HEK293 (cell line): ENCODE results near the gene TNIK.

Experiments used
- CTCF ChIA-PET: fragments of 350-600 bp; formaldehyde crosslinking; extraction: SDS; loops from one replicate; lab custom pipeline; 2021; ENCODE audit warnings: antibody characterized with exemption; lab: Yijun Ruan, JAX
- POLR2A ChIA-PET: fragments of 300-600 bp; formaldehyde crosslinking; extraction: SDS; loops from one replicate; lab custom pipeline; 2020; ENCODE audit warnings: antibody characterized with exemption, inconsistent platforms; lab: Yijun Ruan, JAX
- H3K27ac ChIP-seq: fragments of 200-500 bp; sonication (Bioruptor generic); 2 replicates; pipeline ENCODE4 v1.5.1; 2014; ENCODE audit warnings: low read depth, low read length, control low read depth, inconsistent platforms; ENCODE audit errors: extremely low read depth
- H3K36me3 ChIP-seq, 2 experiments: fragments of 200-500 bp in 1 of 2; sonication (Bioruptor generic) in 1 of 2; 1 replicate in 1 of 2; 2 replicates in 1 of 2; pipeline ENCODE4 v1.5.1; 2014 to 2017; ENCODE audit warnings: inconsistent platforms in 2 of 2, low read length in 2 of 2; ENCODE audit not compliant: control insufficient read depth in 2 of 2, insufficient read depth in 1 of 2
- H3K4me1 ChIP-seq: fragments of 200-500 bp; sonication (Bioruptor generic); 2 replicates; pipeline ENCODE4 v1.5.1; 2014; ENCODE audit warnings: mild to moderate bottlenecking, low read length, inconsistent platforms; ENCODE audit not compliant: control insufficient read depth, insufficient read depth
- H3K4me3 ChIP-seq: 2 replicates; pipeline ENCODE4 v1.5.1; 2011; ENCODE audit warnings: low read depth, mild to moderate bottlenecking, control low read depth, low read length, moderate library complexity
- H3K9me3 ChIP-seq: fragments of 200-500 bp; sonication (Bioruptor generic); 2 replicates; pipeline ENCODE4 v1.5.1; 2014; ENCODE audit warnings: low read depth, low read length, inconsistent platforms; ENCODE audit not compliant: control insufficient read depth, insufficient read depth
- EGR2 ChIP-seq: fragments of 450-650 bp; formaldehyde crosslinking; IDR thresholded peaks from 2 replicates; pipeline ENCODE4 v1.5.1; 2016; ENCODE audit warnings: low read depth, missing biosample characterization, missing genetic modification characterization
- GFI1B ChIP-seq: fragments of 450-650 bp; formaldehyde crosslinking; IDR thresholded peaks from 2 replicates; pipeline ENCODE4 v1.5.1; 2016; ENCODE audit warnings: missing biosample characterization, missing genetic modification characterization
- KLF8 ChIP-seq: fragments of 450-650 bp; formaldehyde crosslinking; IDR thresholded peaks from 2 replicates; pipeline ENCODE4 v1.5.1; 2016; ENCODE audit warnings: missing biosample characterization, missing genetic modification characterization
- PRDM6 ChIP-seq: fragments of 450-650 bp; formaldehyde crosslinking; IDR thresholded peaks from 2 replicates; pipeline ENCODE4 v1.5.1; 2017; ENCODE audit warnings: missing biosample characterization, missing genetic modification characterization
- WT1 ChIP-seq: fragments of 450-650 bp; formaldehyde crosslinking; IDR thresholded peaks from 2 replicates; pipeline ENCODE4 v1.5.1; 2016; ENCODE audit warnings: missing biosample characterization, missing genetic modification characterization
- ZNF146 ChIP-seq: fragments of 450-650 bp; formaldehyde crosslinking; IDR thresholded peaks from 2 replicates; pipeline ENCODE4 v1.5.1; 2016; ENCODE audit warnings: missing biosample characterization, missing genetic modification characterization
- ZNF155 ChIP-seq: fragments of 450-650 bp; formaldehyde crosslinking; IDR thresholded peaks from 2 replicates; pipeline ENCODE4 v1.5.1; 2016; ENCODE audit warnings: missing biosample characterization, missing genetic modification characterization
- ZNF335 ChIP-seq: fragments of 450-650 bp; formaldehyde crosslinking; conservative IDR thresholded peaks from 2 replicates; pipeline ENCODE4 v1.5.1; 2016; ENCODE audit warnings: missing biosample characterization, missing genetic modification characterization
- ZNF530 ChIP-seq: fragments of 450-650 bp; formaldehyde crosslinking; IDR thresholded peaks from 2 replicates; pipeline ENCODE4 v1.5.1; 2016; ENCODE audit warnings: low read depth, missing biosample characterization, missing genetic modification characterization
- ZNF544 ChIP-seq: fragments of 450-650 bp; formaldehyde crosslinking; IDR thresholded peaks from 2 replicates; pipeline ENCODE4 v1.5.0; 2017; ENCODE audit warnings: missing biosample characterization, missing genetic modification characterization
- ZNF549 ChIP-seq: fragments of 450-650 bp; IDR thresholded peaks from 2 replicates; pipeline ENCODE4 v1.5.1; 2018; ENCODE audit warnings: missing biosample characterization, missing genetic modification characterization, mild to moderate bottlenecking, inconsistent platforms, moderate library complexity
- ZNF560 ChIP-seq: fragments of 450-650 bp; formaldehyde crosslinking; IDR thresholded peaks from 2 replicates; pipeline ENCODE4 v1.5.1; 2017; ENCODE audit warnings: missing biosample characterization, missing genetic modification characterization, borderline replicate concordance
- ZNF768 ChIP-seq: fragments of 450-650 bp; formaldehyde crosslinking; IDR thresholded peaks from 2 replicates; pipeline ENCODE4 v1.5.1; 2018; ENCODE audit warnings: missing biosample characterization, mild to moderate bottlenecking, missing genetic modification characterization
- ZSCAN23 ChIP-seq: fragments of 450-650 bp; formaldehyde crosslinking; IDR thresholded peaks from 2 replicates; pipeline ENCODE4 v1.5.1; 2016; ENCODE audit warnings: missing biosample characterization, missing genetic modification characterization
- TF ChIP-seq, protein P1 (sequence below): fragments of 450-650 bp; formaldehyde crosslinking; IDR thresholded peaks from 2 replicates; pipeline ENCODE4 v1.5.1; 2016; ENCODE audit warnings: missing biosample characterization, missing genetic modification characterization
- TF ChIP-seq, protein P2 (sequence below): fragments of 450-650 bp; formaldehyde crosslinking; IDR thresholded peaks from 2 replicates; pipeline ENCODE4 v1.5.1; 2016; ENCODE audit warnings: missing biosample characterization, missing genetic modification characterization
- TF ChIP-seq, protein P3 (sequence below): fragments of 450-650 bp; formaldehyde crosslinking; IDR thresholded peaks from 2 replicates; pipeline ENCODE4 v1.5.1; 2016; ENCODE audit warnings: missing biosample characterization, missing genetic modification characterization
- TF ChIP-seq, protein P4 (sequence below): fragments of 450-650 bp; formaldehyde crosslinking; IDR thresholded peaks from 2 replicates; pipeline ENCODE4 v1.5.0; 2017; ENCODE audit warnings: missing biosample characterization, missing genetic modification characterization, borderline replicate concordance
- TF ChIP-seq, protein P5 (sequence below): fragments of 450-650 bp; formaldehyde crosslinking; IDR thresholded peaks from 2 replicates; pipeline ENCODE4 v1.5.1; 2016; ENCODE audit warnings: missing biosample characterization, missing genetic modification characterization

TNIK gene

GRCh38 chr3:171267104-171267503 is 193.1 kb downstream of the TNIK start:
- Histone ChIP-seq H3K4me1 (peaks cover 2% of the 10 kb centered on the region; the same call in 1 of the 2 replicates), H3K36me3 (no peaks in the 10 kb centered on the region), H3K9me3 (no peaks in the 10 kb centered on the region), H3K27ac (no peak overlapping the region), H3K4me3 (no peak overlapping the region)
- TF ChIP-seq ZNF560 (tag by site-specific recombination), result no peak
- POLR2A ChIA-PET, result no interaction called here
- CTCF ChIA-PET, result no interaction called here

- TF ChIP-seq ZNF549, result no peak
- TF ChIP-seq ZNF155 (tag by site-specific recombination), result no peak
- TF ChIP-seq, protein P1, sequence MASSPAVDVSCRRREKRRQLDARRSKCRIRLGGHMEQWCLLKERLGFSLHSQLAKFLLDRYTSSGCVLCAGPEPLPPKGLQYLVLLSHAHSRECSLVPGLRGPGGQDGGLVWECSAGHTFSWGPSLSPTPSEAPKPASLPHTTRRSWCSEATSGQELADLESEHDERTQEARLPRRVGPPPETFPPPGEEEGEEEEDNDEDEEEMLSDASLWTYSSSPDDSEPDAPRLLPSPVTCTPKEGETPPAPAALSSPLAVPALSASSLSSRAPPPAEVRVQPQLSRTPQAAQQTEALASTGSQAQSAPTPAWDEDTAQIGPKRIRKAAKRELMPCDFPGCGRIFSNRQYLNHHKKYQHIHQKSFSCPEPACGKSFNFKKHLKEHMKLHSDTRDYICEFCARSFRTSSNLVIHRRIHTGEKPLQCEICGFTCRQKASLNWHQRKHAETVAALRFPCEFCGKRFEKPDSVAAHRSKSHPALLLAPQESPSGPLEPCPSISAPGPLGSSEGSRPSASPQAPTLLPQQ (tag by site-specific recombination), result no peak
- TF ChIP-seq ZNF544 (tag by site-specific recombination), result no peak
- TF ChIP-seq EGR2, result no peak
- TF ChIP-seq, protein P2, sequence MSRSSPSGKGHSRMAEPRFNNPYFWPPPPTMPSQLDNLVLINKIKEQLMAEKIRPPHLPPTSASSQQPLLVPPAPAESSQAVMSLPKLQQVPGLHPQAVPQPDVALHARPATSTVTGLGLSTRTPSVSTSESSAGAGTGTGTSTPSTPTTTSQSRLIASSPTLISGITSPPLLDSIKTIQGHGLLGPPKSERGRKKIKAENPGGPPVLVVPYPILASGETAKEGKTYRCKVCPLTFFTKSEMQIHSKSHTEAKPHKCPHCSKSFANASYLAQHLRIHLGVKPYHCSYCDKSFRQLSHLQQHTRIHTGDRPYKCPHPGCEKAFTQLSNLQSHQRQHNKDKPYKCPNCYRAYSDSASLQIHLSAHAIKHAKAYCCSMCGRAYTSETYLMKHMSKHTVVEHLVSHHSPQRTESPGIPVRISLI (tag by site-specific recombination), result no peak
- TF ChIP-seq WT1, result no peak
- TF ChIP-seq ZSCAN23, result no peak
- no peak for TF ChIP-seq ZNF146 (tag by site-specific recombination)
- TF ChIP-seq PRDM6, result no peak
- TF ChIP-seq, protein P3, sequence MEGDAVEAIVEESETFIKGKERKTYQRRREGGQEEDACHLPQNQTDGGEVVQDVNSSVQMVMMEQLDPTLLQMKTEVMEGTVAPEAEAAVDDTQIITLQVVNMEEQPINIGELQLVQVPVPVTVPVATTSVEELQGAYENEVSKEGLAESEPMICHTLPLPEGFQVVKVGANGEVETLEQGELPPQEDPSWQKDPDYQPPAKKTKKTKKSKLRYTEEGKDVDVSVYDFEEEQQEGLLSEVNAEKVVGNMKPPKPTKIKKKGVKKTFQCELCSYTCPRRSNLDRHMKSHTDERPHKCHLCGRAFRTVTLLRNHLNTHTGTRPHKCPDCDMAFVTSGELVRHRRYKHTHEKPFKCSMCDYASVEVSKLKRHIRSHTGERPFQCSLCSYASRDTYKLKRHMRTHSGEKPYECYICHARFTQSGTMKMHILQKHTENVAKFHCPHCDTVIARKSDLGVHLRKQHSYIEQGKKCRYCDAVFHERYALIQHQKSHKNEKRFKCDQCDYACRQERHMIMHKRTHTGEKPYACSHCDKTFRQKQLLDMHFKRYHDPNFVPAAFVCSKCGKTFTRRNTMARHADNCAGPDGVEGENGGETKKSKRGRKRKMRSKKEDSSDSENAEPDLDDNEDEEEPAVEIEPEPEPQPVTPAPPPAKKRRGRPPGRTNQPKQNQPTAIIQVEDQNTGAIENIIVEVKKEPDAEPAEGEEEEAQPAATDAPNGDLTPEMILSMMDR (tag by site-specific recombination), result no peak
- no peak for TF ChIP-seq ZNF530
- no peak for TF ChIP-seq ZNF335 (tag by site-specific recombination)
- TF ChIP-seq KLF8 (tag by site-specific recombination), result no peak
- TF ChIP-seq ZNF768 (tag by site-specific recombination), result no peak
- TF ChIP-seq, protein P4, sequence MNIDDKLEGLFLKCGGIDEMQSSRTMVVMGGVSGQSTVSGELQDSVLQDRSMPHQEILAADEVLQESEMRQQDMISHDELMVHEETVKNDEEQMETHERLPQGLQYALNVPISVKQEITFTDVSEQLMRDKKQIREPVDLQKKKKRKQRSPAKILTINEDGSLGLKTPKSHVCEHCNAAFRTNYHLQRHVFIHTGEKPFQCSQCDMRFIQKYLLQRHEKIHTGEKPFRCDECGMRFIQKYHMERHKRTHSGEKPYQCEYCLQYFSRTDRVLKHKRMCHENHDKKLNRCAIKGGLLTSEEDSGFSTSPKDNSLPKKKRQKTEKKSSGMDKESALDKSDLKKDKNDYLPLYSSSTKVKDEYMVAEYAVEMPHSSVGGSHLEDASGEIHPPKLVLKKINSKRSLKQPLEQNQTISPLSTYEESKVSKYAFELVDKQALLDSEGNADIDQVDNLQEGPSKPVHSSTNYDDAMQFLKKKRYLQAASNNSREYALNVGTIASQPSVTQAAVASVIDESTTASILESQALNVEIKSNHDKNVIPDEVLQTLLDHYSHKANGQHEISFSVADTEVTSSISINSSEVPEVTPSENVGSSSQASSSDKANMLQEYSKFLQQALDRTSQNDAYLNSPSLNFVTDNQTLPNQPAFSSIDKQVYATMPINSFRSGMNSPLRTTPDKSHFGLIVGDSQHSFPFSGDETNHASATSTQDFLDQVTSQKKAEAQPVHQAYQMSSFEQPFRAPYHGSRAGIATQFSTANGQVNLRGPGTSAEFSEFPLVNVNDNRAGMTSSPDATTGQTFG, result no peak
- TF ChIP-seq, protein P5, sequence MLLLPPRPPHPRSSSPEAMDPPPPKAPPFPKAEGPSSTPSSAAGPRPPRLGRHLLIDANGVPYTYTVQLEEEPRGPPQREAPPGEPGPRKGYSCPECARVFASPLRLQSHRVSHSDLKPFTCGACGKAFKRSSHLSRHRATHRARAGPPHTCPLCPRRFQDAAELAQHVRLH (tag by site-specific recombination), result no peak
- no peak for TF ChIP-seq GFI1B
- ChIA-PET POLR2A (no interaction called here), CTCF (no interaction called here)
- Histone ChIP-seq H3K4me1 (peaks cover 5% of the 10 kb centered on the region), H3K4me3 (no peak overlapping the region), H3K36me3 (no peaks in the 10 kb centered on the region), H3K9me3 (no peaks in the 10 kb centered on the region), H3K27ac (no peak overlapping the region)
Measured at GRCh38 chr3:171266740-171267073, 193.5 kb downstream of the TNIK start.
